Left cardiac atrium (tissue), 4 donors: ENCODE data around the gene SORBS2. TPM values are rescaled to one million over a fixed set of nuclear protein-coding genes. Genes with fewer than 3 reads are reported as not detected.

ENCODE experiments used
- ATAC-seq, 2 donors: fragments of 200-7000 bp; cut with Tn5 transposase; one replicate each; pipeline ENCODE4 v1.9.1; 2020; ENCODE audit warnings: mild to moderate bottlenecking in 2 of 2, moderate library complexity in 2 of 2
- DNase-seq: peaks from one replicate; pipeline ENCODE4 v3.0.0-alpha.2; 2020
- intact Hi-C, 2 donors: fragments of 100-400 bp; cut with DNase I; formaldehyde crosslinking; loops; one replicate each; pipeline versions ENCODE4 v1.14.1 to v1.15.1; 2022 to 2023
- total RNA-seq, 2 donors: library from RNA; stranded (reverse); fragmentation: NEBNext Ultra II Directional; extraction: Animal tissue kit (Norgen Biotek cat#: 25700); gene quantifications; one replicate each; pipeline ENCODE4 v1.2.1, GENCODE V29; 2021
- donor health status: DM: no; HTN: yes; CAD: no.
- donor health status: DM: no; HTN: yes; CAD: no; lungs with severe emphysema.
- donor health status: DM: yes; HTN: yes; CAD: no.
- donor health status: Dilated cardiomyopathy.

The SORBS2 gene
- total RNA-seq, 2 donors from 2014 or later = 439 to 535 TPM

DNA sequence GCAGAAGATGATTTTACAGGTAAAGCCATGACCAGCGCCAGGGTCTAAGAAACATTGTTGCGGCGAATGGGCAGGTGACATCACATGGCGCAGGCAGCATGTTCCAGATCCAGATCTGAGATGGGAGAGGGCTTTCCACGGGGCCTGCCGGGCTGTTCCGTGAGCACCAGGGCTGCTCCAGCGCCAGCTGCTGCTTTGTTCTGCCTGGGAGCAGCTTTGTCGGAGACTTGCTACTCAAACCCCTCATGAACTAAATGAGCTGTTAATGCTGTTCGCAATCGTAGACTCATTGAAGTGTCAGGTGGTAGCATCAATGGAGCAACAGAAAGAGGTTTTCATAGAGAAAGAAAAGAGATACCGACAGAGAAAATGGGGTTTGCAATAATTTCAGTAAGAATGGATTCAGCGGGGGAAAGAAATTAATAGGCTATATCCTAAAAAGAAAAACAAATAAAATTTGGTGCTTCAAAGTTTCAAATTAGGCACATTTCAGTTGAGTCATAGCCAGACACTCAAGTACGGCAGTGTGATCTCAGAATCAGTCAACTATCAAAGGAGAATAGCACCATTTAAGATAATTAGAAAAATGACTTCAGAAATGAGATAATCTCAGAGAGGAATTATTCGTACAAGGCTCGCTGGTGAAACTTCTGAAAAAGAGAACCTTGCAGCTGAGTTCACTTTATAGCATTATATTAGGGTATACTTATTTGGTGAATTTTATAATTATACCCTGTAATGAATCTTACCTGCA lies 23.9 kb downstream of the SORBS2 start:
- peak in 1 of 2 donors; percentile 23 for ATAC-seq
- intact Hi-C loops = no loop called here
- DNase-seq = no peak

DNA sequence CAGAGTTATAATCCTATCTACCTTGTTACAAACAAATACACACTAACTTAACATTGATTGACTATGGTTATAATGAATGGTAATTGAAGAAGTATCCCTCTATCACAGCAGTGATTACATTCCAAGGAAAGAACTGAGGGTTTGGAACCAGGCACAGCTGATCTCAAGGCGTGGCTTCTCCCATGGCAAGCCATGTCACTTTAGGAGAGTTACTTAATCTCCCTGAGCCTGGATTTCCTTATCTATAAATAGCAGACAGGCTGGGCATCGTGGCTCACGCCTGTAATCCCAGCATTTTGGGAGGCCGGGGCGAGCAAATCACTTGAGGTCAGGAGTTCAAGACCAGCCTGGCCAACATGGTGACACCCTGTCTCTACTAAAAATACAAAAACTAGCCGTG lies 25.6 kb downstream of the SORBS2 start:
- ATAC-seq = peak; percentile 39 to 41
- intact Hi-C loops = no loop called here
- DNase-seq = no peak

DNA sequence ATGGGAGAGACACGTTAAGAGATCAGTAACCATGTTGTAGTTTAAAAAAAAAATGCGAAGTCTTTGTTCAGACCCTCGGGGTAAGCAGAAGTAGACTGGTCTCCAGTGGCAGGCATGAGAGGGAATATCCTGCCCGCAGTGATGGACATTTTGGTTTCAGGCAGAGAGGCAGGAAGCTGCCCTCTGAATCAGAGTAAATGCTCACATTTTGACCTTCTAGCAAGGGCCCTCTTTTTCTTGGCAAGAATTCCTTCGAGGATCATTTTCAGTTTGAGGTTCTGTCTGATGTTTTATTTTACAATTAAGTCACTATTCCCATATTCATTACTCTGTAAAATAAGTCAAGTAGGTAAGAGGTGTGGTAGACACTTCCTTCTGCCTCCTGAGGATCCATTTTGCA lies 28.4 kb downstream of the SORBS2 start:
- DNase-seq (no peak), ATAC-seq (peak in 1 of 2 donors; percentile 20)
- intact Hi-C loops = no loop called here

DNA sequence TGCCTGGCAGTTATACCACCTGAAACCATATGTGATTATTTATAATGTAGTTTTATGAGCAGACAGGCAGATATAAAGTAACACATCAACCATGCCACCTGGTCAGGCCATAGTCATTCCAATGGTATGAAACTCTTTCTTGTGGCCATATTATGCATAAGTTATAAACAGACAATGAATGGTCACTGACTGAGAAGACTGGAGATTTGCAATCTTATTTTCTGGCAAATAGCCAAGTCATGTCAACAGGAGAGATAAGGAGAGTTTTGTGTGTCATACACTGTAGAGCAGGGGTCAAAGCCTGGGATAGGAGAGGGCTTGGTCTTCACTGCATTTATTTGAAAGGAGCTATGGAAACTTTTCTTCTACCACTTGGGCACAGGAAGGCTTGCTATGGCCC lies 29.5 kb downstream of the SORBS2 start:
- DNase-seq (no peak), ATAC-seq (peak; percentile 28 to 35)
- intact Hi-C loops = no loop called here

DNA sequence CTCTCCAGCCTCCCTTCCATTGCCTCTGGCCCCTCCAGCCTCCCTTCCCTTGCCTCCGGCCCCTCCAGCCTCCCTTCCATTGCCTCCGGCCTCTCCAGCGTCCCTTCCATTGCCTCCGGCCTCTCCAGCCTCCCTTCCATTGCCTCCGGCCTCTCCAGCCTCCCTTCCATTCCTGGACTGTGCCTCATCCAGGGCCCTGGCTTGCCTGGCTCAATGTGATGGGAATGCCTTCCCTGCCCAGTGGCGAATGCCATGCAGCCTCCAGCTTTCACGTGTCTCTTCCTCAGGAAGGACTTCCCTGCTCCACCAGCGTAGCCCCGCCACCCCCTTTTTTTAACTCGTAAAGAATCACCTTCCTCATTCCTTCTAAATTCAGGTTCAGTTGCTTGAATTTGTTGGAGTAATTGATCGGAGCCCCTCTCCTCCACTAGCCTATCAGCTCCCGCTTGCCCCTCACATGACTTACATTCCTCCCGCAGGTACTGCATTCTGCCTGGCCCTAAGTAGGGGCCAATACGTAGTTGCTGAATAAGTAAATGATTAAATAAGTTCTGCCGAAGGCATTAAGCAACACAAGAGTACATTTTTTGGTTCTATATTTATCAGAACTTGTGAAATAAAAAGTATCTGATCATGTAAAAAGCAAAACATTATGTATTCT lies 30.3 kb downstream of the SORBS2 start:
- ATAC-seq (no peak), DNase-seq (no peak)
- intact Hi-C loops = no loop called here

DNA sequence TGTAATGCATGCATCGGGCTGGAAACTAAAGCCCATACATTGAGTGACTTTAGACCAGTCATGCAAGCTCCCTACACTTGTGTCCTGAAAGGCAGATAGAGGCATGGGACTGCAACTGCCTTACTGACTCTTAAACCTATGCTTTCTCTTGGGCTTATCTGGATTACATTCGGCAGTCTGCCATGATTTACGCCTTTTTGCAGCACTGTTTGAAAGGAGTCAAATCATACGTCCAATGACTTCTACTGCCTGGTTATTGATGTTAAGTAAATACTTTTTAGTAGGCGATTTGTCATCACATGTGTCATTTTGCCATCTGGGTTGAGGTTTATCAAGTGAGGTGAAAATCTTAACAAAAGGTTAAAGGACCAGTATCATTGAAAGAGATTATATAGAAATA lies 31.5 kb downstream of the SORBS2 start:
- ATAC-seq (no peak), DNase-seq (no peak)
- intact Hi-C loops = no loop called here

DNA sequence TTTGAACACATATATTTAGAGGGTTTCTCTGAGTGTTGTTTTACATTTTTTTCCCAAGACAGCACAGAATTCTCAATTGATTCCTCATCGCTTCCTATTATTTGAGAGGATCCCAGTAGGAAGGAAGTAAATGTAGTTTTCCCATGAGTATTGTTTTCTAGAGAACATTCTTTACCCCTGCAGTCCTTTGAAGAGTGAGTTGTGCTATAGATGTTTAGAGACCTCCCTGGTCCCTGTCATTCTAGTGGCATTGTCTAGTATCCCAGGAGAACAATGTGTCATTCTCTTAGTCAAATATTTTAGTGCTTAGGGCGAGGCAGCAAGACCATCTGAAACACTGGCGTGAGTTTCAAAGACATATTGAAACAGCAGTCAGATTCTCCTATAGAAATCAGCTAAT lies 32.5 kb downstream of the SORBS2 start:
- intact Hi-C loops = loop anchor here in 1 of 2 donors (5.0 kb wide), 1 partner anchor 58 kb away; no protein-coding TSS in a partner anchor
- DNase-seq (no peak), ATAC-seq (no peak)

DNA sequence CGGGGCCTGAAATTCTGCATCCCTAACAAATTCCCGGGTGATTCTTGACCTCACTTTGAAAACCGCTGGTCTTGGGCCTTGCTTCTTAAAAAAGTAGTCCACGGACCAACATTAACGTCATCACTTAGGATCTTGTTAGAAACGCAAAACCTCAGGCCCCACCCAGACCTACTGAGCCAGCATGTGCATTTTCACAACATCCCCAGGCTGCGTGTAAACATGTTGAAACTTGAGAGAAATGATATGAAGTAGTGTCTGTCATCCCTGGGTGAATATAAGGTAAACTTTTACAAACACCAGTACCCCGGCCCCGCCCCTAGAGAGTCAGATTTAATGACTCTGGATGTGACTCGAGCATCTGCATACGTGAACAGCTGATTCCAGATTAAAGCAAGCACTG lies 33.7 kb downstream of the SORBS2 start:
- intact Hi-C loops = loop anchor here in 1 of 2 donors (5.0 kb wide), 1 partner anchor 59 kb away; no protein-coding TSS in a partner anchor
- ATAC-seq = no peak
- no peak for DNase-seq

DNA sequence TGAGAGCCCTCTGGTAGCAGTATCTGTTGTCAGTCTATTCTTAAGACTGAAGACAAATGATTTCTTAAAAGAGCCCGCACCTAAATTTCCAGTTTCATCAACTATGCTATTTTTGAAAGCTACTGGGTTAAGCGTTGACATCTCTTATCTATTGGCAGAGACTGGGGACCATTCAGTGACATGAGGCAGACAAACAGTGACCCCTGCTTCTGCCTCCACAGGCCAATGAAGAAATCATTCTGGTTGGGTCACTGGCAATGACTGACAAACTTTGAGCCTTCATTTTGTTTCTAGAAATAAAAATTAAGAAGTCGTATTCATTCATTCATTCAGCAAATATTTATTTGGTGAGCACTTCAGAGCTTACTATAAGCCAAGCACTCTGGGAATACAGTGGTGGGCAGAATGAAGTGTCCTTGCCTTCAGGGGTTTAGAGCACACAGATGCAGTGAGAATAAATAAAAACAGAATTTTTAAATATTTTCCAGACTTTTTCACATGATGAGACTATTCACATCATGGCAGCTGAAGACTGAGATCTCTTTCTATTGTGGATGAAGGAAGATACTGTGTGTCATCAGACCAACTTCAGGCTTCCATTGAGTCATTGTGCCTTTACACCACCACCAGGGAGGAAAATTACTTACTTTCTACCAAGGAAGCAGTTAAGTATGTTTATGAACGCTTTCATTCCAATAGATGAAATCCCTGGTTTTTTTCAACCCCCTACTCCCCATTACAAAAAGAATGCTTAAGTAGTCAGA lies 36.0 kb downstream of the SORBS2 start:
- DNase-seq = no peak
- peak; percentile 74 to 86 for ATAC-seq
- intact Hi-C loops = loop anchor here in 1 of 2 donors (5.0 kb wide), 1 partner anchor 61 kb away; no protein-coding TSS in a partner anchor

DNA sequence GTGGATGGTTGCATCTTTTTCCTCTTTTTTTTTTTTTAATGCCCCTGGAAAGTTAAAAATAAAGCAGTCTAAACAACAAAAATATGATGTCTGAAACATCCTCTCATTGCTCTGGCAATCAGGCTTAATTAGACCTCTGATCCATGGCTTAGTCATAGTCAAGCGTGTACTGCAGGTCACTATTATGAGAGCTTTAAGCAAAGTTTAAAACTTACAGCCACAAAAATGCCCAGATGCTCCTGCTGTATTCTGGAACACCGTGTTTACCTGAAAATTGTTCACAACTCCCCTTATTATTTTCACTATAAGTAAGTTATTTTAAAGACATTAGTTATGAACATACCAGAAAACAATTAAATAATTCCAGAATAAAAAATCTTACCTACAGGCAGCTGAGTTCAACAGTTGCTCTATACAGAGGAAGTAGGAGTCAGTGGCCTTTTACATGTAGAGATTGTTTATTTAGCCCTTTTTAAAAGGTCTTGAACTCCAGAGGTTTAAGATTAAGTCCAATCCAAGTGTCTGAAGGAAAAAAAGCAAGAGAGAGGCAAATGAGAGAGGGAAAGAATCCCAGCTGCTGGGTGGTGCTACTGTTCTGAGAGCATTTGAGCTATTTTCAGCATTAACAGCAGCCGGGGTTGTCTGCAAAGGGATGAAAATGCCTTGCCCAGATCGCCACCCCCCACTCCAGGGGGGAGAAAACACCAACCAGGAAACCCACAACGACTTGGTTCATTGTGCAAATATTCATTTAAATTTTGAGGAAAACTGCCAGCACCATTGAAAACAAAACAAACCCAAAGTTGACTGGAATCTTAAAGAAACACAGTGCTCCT lies 36.9 kb downstream of the SORBS2 start:
- intact Hi-C loops = loop anchor here in 1 of 2 donors (5.0 kb wide), 2 partner anchors 62 to 113 kb away; no protein-coding TSS in a partner anchor
- no peak for DNase-seq
- peak; percentile 55 to 61 for ATAC-seq

DNA sequence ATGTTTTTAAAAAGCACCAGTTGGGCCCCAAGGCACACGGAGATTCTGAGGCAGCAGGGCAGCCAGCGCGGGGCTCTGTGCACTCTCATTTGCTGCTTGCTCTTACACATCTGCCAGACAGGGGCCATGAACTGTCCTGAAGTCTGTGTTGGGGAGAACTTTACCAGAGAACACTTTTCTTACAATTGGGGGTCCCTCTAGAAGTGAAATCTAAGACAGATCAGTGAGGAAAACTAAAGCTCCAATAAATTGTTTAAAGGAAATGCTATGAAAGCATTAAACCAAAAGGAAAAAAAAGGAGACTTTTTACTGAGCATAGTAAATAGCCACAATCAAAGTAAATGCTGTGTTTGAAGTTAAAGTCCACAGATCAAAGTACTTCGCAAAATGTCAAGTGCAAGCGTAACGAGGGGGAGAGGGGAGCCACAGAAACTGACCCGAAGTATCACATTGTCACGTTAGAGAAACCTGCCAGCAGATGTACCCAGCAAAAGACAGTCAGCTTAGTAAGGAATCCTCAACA lies 37.8 kb downstream of the SORBS2 start:
- ATAC-seq (peak in 1 of 2 donors; percentile 38), DNase-seq (no peak)
- intact Hi-C loops = loop anchor here in 1 of 2 donors (5.0 kb wide), 1 partner anchor 112 kb away; no protein-coding TSS in a partner anchor

DNA sequence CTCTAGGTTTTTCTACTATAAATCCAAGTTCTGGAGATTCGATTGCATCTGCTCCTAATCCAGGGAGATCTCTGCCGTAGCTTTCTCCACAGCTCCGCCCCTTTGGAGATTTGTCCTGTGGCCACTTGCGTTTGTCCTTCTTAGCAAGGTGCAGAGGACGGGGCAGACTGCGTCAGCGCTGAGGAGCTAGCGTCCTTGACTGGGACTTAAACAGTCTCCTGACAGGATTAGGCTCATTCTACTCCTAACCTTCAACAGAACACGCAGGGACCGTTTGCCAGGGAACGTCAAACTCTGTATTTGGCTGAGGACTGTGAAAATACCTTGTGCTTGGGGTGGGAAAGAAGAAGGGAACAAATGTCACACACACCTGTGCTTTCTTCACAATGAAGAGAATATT lies 38.6 kb downstream of the SORBS2 start:
- intact Hi-C loops = loop anchor here in 1 of 2 donors (5.0 kb wide), 1 partner anchor 111 kb away; no protein-coding TSS in a partner anchor
- ATAC-seq = peak in 1 of 2 donors; percentile 63

DNA sequence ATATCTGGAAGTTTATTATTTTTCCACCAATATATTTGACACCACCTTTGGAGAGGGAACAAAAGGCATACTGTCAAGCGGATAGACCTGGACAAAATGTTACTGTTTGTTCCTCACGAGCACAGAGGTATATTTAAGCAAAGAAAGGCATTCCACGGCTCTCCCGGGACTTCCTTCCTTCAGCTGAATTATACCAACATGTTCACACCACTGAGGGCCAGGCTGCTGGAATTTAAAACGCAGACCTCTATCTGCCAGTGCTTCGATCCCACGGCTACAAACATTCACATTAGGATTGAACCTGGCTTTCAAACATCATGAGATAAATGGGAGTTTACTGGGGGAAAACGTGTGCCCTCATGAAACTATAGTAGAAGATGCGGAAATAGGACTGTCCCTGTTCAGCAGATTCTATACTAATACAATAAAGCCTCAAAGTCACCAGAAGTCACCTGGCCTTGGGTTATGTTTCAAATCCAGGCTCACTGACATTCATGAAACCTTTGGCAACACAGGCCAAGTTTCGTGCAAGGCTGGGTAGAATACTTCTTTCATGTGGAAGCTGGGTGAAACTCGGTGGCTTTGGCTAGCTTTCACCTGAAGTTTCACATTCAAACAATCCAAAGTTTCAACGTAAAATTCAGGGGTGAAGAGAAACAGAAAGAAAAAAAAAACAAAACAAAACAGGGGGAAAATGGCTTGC lies 39.5 kb downstream of the SORBS2 start:
- DNase-seq (no peak), ATAC-seq (no peak)
- intact Hi-C loops = loop anchor here in 1 of 2 donors (5.0 kb wide), 1 partner anchor 110 kb away; no protein-coding TSS in a partner anchor

More for the DNA sequence above, 38.6 kb downstream of the SORBS2 start:
- peak; percentile 56 for DNase-seq

DNA sequence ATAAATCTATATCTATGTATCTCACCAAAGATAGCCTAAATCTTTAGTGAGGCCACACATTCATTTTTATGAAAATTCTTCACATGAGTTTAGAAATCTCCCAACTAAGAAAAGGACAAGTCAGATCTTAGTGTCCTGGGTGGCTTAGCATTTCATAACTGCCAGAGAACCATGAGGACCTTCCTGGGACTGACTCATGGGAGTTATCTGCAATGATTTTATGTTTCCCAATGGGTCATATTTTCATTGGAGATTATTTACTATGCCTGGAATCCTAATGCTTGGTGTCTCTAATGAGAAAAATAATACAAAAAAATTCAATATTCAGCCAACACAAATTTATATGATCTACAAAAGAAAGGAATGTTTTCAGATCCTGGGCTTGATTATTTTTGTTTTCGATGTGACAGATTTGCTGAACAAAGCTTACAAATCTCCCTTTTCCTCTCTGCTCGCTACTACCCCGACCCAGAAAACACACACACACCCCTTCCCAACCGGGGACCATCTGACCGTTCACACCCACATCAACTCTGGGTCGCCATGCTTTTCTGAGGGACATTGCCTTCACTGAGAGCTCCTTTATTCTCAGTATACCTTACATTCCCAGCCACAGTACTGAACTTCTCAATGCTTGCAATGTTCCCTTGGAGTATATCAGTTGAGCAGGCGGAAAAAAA lies 40.1 kb downstream of the SORBS2 start:
- intact Hi-C loops = loop anchor here in 1 of 2 donors (5.0 kb wide), 1 partner anchor 110 kb away; no protein-coding TSS in a partner anchor
- no peak for ATAC-seq
- no peak for DNase-seq

DNA sequence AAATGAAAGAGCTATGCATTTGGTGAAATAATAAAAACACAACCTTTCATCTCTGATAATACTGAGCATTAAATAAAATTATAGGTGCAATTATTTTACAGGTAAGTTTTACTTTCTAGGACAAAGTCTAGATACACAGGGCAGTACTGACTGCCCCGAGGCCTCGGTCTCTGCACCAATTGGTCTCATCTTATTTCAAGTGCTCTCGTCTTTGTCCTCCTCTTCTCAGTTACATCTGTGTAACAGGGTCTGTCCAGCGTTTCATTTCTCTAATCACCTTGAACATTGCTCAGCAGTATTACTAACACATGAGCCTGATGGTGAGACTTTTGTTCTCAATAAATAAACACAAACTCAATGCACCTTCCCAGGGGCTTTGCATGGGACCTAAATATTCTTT lies 44.5 kb downstream of the SORBS2 start:
- ATAC-seq (peak in 1 of 2 donors; percentile 18), DNase-seq (no peak)
- intact Hi-C loops = no loop called here

DNA sequence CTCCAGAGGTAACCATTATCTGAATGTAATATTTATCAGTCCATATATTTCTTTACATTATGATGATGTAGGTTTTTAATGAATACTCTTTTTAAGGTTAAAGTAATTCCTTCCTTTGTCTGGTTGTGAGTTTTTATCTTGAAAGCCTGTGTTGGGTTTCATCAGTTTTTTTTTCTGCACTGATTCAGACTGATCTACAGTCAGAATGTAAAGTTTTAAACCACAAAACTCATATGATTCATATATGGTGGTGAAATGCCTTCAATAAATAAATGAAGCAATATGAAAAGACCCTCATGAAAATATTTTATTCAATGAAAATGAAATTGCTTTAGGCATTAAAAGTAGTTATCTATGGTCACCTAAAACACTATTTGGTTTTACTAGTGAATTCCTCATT lies 47.1 kb downstream of the SORBS2 start:
- intact Hi-C loops = no loop called here
- DNase-seq (no peak), ATAC-seq (no peak)
